Measurements from ENCODE around the gene ATP6V1B1.
A peak's percentile ranks its signal among the peaks of the same experiment; 100 is the strongest.

ATP6V1B1 gene

DNA sequence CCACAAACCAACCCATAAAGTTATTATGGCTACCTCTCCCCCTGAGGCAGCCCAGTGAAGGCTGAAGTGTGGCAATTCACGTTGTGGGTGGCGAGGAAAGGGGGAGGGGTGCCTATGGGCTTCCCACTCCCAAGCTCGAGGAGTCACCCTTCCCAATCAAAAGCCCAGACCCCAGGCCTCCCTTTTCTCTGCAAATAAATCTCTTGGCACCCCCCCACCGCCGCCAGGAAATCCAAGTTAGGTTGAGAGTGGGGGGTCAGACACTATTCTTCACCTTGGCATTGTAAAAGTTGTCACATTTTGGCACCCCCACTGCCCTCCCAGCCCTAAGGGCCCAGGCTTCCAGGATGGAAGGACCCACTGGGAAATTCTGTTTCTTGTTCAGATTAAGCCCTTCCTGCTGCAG lies 49.6 kb downstream of the ATP6V1B1 start:
- POLR2A ChIA-PET, result no interaction called here
- TF ChIP-seq, protein P1, sequence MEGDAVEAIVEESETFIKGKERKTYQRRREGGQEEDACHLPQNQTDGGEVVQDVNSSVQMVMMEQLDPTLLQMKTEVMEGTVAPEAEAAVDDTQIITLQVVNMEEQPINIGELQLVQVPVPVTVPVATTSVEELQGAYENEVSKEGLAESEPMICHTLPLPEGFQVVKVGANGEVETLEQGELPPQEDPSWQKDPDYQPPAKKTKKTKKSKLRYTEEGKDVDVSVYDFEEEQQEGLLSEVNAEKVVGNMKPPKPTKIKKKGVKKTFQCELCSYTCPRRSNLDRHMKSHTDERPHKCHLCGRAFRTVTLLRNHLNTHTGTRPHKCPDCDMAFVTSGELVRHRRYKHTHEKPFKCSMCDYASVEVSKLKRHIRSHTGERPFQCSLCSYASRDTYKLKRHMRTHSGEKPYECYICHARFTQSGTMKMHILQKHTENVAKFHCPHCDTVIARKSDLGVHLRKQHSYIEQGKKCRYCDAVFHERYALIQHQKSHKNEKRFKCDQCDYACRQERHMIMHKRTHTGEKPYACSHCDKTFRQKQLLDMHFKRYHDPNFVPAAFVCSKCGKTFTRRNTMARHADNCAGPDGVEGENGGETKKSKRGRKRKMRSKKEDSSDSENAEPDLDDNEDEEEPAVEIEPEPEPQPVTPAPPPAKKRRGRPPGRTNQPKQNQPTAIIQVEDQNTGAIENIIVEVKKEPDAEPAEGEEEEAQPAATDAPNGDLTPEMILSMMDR (IDR thresholded peaks at IDR 0.05; ENCODE audit: control extremely low read depth, extremely low read depth, low read depth, missing control alignments), result no peak
- CTCF ChIA-PET, result interaction anchor here (0.7 to 16.4 kb wide), 16 partner anchors 8 to 170 kb away, joined by 3 to 172 read pairs (median 8); partner anchors contain the start of genes NAGK and TEX261
- no peak for DNase-seq (ENCODE audit: extremely low spot score)

DNA sequence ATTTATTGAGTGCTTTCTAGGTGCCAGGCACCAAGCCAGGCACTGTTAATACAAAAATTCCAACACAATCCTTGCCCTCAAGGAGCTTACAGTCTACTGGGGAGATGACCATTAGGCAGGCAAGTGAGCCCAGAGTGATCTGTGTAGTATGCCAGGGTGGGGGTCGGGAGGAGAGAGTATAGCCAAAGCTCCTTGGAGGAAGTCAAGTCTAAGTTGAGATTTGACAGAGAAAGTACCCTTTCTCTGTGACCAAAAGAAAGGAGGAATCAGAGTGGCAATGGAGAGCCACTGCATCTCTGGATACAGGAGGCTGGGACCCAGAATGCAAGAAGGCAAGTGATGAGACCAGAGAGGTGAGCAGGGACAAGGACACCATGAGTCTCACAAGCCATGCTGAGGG lies 50.3 kb downstream of the ATP6V1B1 start:
- no peak for DNase-seq (ENCODE audit: extremely low spot score)
- TF ChIP-seq, protein P1 (IDR thresholded peaks at IDR 0.05; ENCODE audit: control extremely low read depth, extremely low read depth, low read depth, missing control alignments), result no peak
- POLR2A ChIA-PET, result no interaction called here
- CTCF ChIA-PET, result interaction anchor here (0.7 to 16.4 kb wide), 7 partner anchors 10 to 114 kb away, joined by 3 to 172 read pairs (median 3); no protein-coding TSS in a partner anchor

DNA sequence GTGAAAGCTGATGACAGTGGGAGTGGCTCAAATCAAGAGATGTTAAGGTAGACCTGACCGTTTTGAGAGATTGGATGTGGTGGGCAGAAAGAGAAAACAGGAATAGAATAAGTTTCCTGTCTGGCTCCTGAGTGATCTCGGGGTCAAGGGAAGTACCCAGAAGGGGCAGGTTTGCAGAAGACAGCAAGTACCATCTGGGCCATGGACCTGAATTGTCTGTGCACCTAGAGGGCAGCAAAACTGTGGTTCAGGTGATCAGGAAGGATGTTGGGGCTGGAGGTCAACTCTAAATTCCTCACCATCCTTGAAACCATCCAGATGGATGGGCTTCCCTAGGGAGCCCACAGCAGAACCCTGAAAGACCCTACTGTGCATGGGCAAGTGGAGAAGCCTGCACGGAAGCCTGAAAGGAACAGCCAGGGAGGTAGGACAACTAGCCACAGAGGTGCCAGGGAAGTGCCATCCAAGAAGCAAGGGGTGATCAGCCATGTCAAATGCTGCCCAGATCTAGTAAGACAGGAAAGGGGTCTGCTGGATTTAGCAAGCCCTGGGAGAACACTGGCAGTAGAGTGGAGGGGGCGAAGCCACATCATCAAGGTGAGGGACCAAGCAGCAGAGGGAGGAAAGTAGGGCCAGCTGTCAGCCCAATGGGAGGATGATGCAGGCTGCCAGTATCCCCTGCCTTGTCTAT lies 50.9 kb downstream of the ATP6V1B1 start:
- TF ChIP-seq, protein P1 (IDR thresholded peaks at IDR 0.05; ENCODE audit: control extremely low read depth, extremely low read depth, low read depth, missing control alignments), result no peak
- DNase-seq (ENCODE audit: extremely low spot score), result no peak
- ChIA-PET POLR2A (no interaction called here), CTCF (interaction anchor here (0.9 to 16.4 kb wide), 7 partner anchors 9 to 94 kb away, joined by 3 to 172 read pairs (median 3); no protein-coding TSS in a partner anchor)

DNA sequence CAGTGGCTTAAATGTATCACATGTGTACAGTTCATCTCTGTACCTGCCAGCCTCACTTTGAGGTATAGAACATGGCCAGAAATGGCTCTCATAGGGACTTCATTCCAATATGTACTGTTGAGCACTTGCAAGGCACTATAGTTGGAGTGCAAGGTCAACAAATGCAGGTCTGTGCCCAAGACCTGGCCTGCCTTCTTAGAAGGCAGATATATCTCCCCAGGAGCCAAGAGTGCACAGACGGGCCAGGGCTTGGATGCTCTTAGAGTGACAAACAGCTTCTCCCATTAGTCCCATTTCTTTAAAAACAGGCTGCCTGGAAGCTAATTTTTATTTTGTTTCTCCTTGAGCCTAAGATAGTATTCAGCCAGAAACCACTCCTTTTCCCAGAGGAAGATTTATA lies 51.7 kb downstream of the ATP6V1B1 start:
- ChIA-PET POLR2A (no interaction called here), CTCF (interaction anchor here (1.4 to 16.4 kb wide), 3 partner anchors 9 to 23 kb away, joined by 4 to 172 read pairs (median 6); partner anchors contain the start of gene ANKRD53)
- DNase-seq (ENCODE audit: extremely low spot score), result no peak
- TF ChIP-seq, protein P1 (IDR thresholded peaks at IDR 0.05; ENCODE audit: control extremely low read depth, extremely low read depth, low read depth, missing control alignments), result no peak

DNA sequence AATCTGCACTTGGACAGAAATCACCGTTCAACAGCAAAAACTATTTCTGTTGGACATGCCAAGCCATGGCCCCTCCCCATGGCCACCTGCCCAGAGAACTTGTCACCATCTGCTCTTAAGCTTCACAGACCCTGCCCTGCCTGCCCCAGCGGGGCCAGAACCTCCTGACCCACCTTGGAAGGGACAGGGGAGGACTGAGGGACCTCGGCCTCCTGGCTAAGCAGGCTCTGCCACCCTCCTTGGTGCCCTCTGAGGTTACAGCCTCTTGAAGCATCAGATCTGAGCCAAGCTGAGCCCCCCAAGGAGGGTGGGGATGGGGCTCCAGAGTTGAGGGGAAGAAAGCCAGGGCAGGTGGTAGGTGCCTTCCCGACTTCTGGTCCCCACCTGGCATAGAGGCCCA lies 52.5 kb downstream of the ATP6V1B1 start:
- ChIA-PET CTCF (interaction anchor here (1.4 to 16.4 kb wide), 3 partner anchors 10 to 24 kb away, joined by 4 to 172 read pairs (median 6); partner anchors contain the start of gene ANKRD53), POLR2A (no interaction called here)
- TF ChIP-seq, protein P1 (IDR thresholded peaks at IDR 0.05; ENCODE audit: control extremely low read depth, extremely low read depth, low read depth, missing control alignments), result no peak
- DNase-seq (ENCODE audit: extremely low spot score), result peak; percentile 5

DNA sequence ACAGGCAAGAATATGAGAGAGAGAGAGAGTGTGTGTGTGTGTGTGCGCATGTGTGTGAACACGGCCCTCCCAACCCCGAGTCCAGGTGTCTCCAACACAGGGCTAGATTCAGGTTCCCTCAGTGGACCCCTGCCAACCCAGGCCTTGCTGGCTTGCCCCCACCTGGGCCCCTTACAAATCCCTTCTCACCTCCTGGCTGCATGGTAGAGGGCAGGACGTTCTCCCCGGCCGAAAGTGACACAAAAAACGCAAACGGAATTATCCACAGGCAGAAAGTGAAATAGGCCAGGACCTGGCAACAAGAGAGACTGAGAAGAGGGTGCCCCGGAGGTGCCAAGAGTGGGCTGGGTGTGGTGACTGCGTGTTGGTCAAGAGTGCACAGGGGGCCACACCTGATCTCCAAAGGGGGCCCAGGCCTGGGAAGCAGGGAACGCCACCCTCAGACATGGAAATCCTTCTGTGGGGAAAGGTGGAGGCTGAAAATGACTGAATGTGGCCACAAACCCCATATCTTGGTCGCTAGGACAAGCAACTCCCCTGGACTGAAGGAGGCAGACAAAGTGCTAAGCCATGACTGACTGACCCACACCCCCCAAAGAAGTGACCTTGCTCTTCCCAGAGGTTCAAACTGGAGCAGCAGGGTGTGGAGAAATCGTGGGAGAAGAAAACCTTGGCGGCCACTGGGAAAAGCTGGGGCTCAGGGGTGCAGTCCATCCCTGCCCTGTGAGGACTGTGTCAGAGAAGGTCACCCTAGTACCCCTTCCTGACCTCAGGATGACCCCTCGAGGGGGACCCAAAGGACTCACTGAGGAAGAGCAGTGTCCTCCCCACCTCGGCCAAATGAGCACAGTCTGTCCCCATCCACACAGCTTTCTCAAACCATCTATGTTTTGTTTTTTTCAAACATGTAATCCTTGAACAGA lies 53.3 kb downstream of the ATP6V1B1 start:
- CTCF ChIA-PET, result interaction anchor here (1.0 to 16.4 kb wide), 6 partner anchors 10 to 41 kb away, joined by 3 to 172 read pairs (median 6); partner anchors contain the start of gene ANKRD53
- TF ChIP-seq, protein P1 (IDR thresholded peaks at IDR 0.05; ENCODE audit: control extremely low read depth, extremely low read depth, low read depth, missing control alignments), result no peak
- no peak for DNase-seq (ENCODE audit: extremely low spot score)
- POLR2A ChIA-PET, result no interaction called here

All from GM10248 (cell line).